ENCODE measurements around the gene FCHSD2.

GRCh38 chr11:72831521-72832300 is 310.4 kb downstream of the FCHSD2 start:
- TF ChIP-seq CTCF (IDR thresholded peaks at IDR 0.05) (peak in 3 of 4 experiments; percentile 94 to 96 (median 95)), EP300 (IDR thresholded peaks at IDR 0.05) (no peak)

Data from gastroesophageal sphincter (tissue), 3 donors.